Measurements from ENCODE around the gene ZGPAT. TPM values are rescaled to one million over a fixed set of nuclear protein-coding genes. Genes with fewer than 3 reads are reported as not detected.

ZGPAT gene
- total and polyA plus RNA-seq, 2 of the 13 experiments (the other 11 are each of a cell fraction or from before 2014, with no cell fraction given): 23.0 to 41.9 TPM

GRCh38 chr20:63741354-63741675 is 33.5 kb downstream of the ZGPAT start (continued):
- no peak for TF ChIP-seq ZNF318 (CRISPR knock-in tag; IDR thresholded peaks at IDR 0.05)
- TF ChIP-seq CREM (IDR thresholded peaks at IDR 0.05): no peak
- no peak for TF ChIP-seq CREM (CRISPR knock-in tag; IDR thresholded peaks at IDR 0.05)
- no peak for TF ChIP-seq ZNF512 (CRISPR knock-in tag; IDR thresholded peaks at IDR 0.05)
- no peak for TF ChIP-seq KMT2A (CRISPR knock-in tag; IDR thresholded peaks at IDR 0.05)
- TF ChIP-seq GRHL1 (CRISPR knock-in tag; conservative IDR thresholded peaks at IDR 0.05): no peak
- TF ChIP-seq ZMAT3 (CRISPR knock-in tag; conservative IDR thresholded peaks at IDR 0.05): no peak
- no peak for TF ChIP-seq ZNF703 (CRISPR knock-in tag; IDR thresholded peaks at IDR 0.05; ENCODE audit: borderline replicate concordance)
- TF ChIP-seq MATR3 (CRISPR knock-in tag; IDR thresholded peaks at IDR 0.05): no peak
- no peak; the same call in 1 of the 2 replicates for TF ChIP-seq AHDC1 (CRISPR knock-in tag; IDR thresholded peaks at IDR 0.05; ENCODE audit: borderline replicate concordance)
